ENCODE measurements around the gene SLC27A3. TPM values are rescaled to one million over a fixed set of nuclear protein-coding genes. Genes with fewer than 3 reads are reported as not detected.
A peak's percentile ranks its signal among the peaks of the same experiment; 100 is the strongest.

The SLC27A3 gene
- total and polyA plus RNA-seq, 9 of the 15 experiments (the other 6 are each of a cell fraction or from before 2014, with no cell fraction given): 0.57 to 5.2 (median 2.8) TPM

GRCh38 chr1:153783233-153784190 is 8.3 kb downstream of the SLC27A3 start (continued):
- TF ChIP-seq KLF13 (tag; IDR thresholded peaks at IDR 0.05; ENCODE audit: borderline replicate concordance, low read depth) (no peak), ZFP30 (CRISPR knock-in tag; IDR thresholded peaks at IDR 0.05; ENCODE audit: borderline replicate concordance) (no peak), U2AF1 (optimal IDR thresholded peaks at IDR 0.05; ENCODE audit: low read depth, low read length) (peak; percentile 80), POLR2B (IDR thresholded peaks at IDR 0.05; ENCODE audit: low read depth, partially characterized antibody) (peak; percentile 98), HNRNPH1 (optimal IDR thresholded peaks at IDR 0.05; ENCODE audit: low read depth, low read length) (no peak), ZNF134 (CRISPR knock-in tag; conservative IDR thresholded peaks at IDR 0.05) (no peak), NFE2 (IDR thresholded peaks at IDR 0.05; ENCODE audit: low read depth) (0 out of 2 replicates have a peak, but pooled peaks have one; percentile 2), MAFK (IDR thresholded peaks at IDR 0.05; ENCODE audit: low read length) (no peak), NFE2L1 (tag; IDR thresholded peaks at IDR 0.05; ENCODE audit: borderline replicate concordance, low read depth) (no peak), KLF1 (tag; IDR thresholded peaks at IDR 0.05) (0 out of 2 replicates have a peak, but pooled peaks have one; percentile 23), ZNF518B (CRISPR knock-in tag; IDR thresholded peaks at IDR 0.05) (no peak), ELF1 (tag; IDR thresholded peaks at IDR 0.05) (peak; percentile 82), ESRRB (CRISPR knock-in tag; IDR thresholded peaks at IDR 0.05; ENCODE audit: borderline replicate concordance) (no peak), MAX (CRISPR knock-in tag; IDR thresholded peaks at IDR 0.05) (peak; percentile 64; the same call in 1 of the 2 replicates), HDAC8 (tag; IDR thresholded peaks at IDR 0.05) (no peak)
- TF ChIP-seq, protein P1, sequence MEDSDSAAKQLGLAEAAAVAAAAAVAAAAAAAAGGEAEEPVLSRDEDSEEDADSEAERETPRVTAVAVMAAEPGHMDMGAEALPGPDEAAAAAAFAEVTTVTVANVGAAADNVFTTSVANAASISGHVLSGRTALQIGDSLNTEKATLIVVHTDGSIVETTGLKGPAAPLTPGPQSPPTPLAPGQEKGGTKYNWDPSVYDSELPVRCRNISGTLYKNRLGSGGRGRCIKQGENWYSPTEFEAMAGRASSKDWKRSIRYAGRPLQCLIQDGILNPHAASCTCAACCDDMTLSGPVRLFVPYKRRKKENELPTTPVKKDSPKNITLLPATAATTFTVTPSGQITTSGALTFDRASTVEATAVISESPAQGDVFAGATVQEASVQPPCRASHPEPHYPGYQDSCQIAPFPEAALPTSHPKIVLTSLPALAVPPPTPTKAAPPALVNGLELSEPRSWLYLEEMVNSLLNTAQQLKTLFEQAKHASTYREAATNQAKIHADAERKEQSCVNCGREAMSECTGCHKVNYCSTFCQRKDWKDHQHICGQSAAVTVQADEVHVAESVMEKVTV (CRISPR knock-in tag; IDR thresholded peaks at IDR 0.05): no peak

Data from K562 (cell line).